Glutamatergic neuron (in vitro differentiated cells): ENCODE measurements around the gene DUSP22. TPM values are rescaled to one million over a fixed set of nuclear protein-coding genes. Genes with fewer than 3 reads are reported as not detected.

Experiments
- DNase-seq: peaks from one replicate; pipeline ENCODE4 v3.0.0; 2022
- H3K27ac Mint-ChIP-seq: one replicate; pipeline ENCODE4 v1.8.0; 2020; ENCODE audit warnings: mild to moderate bottlenecking, mixed read lengths, inconsistent platforms; ENCODE audit not compliant: unreplicated experiment
- H3K27me3 Mint-ChIP-seq: one replicate; pipeline ENCODE4 v1.8.0; 2020; ENCODE audit warnings: mild to moderate bottlenecking, moderate library complexity, mixed read lengths, inconsistent platforms; ENCODE audit not compliant: unreplicated experiment
- H3K36me3 Mint-ChIP-seq: one replicate; pipeline ENCODE4 v1.8.0; 2020; ENCODE audit warnings: mild to moderate bottlenecking, mixed read lengths, inconsistent platforms; ENCODE audit not compliant: unreplicated experiment
- H3K4me1 Mint-ChIP-seq: one replicate; pipeline ENCODE4 v1.8.0; 2020; ENCODE audit warnings: mild to moderate bottlenecking, low read depth, mixed read lengths, inconsistent platforms; ENCODE audit not compliant: unreplicated experiment
- H3K4me3 Mint-ChIP-seq: one replicate; pipeline ENCODE4 v1.8.0; 2020; ENCODE audit warnings: mild to moderate bottlenecking, mixed read lengths, inconsistent platforms; ENCODE audit not compliant: unreplicated experiment
- H3K9me3 Mint-ChIP-seq: one replicate; pipeline ENCODE4 v1.8.0; 2020; ENCODE audit warnings: mild to moderate bottlenecking, moderate library complexity, mixed read lengths, inconsistent platforms; ENCODE audit not compliant: unreplicated experiment
- total RNA-seq: library from RNA; stranded (reverse); fragmentation: NEBNext Ultra II Directional; extraction: Animal tissue kit (Norgen Biotek cat#: 25700); gene quantifications from one replicate; pipeline ENCODE4 v1.2.1, GENCODE V29; 2021; ENCODE audit not compliant: unreplicated experiment
- TF ChIP-seq, protein P1 (sequence below): fragments of 200-600 bp; sonication (generic); IDR thresholded peaks from one replicate; pipeline ENCODE4 v1.5.0; 2021; ENCODE audit not compliant: partially characterized antibody, unreplicated experiment

The DUSP22 gene
- total RNA-seq, 1 donor from 2014 or later, result 40.4 TPM

DNA sequence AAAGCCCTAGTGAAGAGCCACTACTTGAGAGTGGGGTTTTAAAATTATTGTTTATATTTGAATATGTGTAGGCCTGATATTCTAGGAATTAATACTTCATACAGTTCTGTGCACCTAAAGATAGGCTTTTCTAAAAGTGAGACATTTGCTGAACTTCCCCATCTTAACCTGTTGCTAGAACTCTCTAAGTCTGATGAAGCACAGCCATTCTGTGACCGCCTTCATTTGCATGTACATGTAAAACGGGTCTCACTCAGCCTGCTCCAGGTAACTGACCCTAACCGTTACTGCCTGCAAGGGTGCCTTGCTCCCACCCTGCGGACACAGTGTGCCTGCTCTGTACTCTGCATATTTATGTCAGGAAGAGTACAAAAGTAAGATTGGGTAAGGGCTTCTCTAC is 54.9 kb downstream of the DUSP22 start:
- H3K27me3 Mint-ChIP-seq, result peaks cover 17% of the 10 kb centered on the region
- no peak overlapping the region for H3K4me3 Mint-ChIP-seq
- no peak overlapping the region for H3K27ac Mint-ChIP-seq
- no peak for DNase-seq
- H3K9me3 Mint-ChIP-seq, result peaks cover 31% of the 10 kb centered on the region
- TF ChIP-seq, protein P1, sequence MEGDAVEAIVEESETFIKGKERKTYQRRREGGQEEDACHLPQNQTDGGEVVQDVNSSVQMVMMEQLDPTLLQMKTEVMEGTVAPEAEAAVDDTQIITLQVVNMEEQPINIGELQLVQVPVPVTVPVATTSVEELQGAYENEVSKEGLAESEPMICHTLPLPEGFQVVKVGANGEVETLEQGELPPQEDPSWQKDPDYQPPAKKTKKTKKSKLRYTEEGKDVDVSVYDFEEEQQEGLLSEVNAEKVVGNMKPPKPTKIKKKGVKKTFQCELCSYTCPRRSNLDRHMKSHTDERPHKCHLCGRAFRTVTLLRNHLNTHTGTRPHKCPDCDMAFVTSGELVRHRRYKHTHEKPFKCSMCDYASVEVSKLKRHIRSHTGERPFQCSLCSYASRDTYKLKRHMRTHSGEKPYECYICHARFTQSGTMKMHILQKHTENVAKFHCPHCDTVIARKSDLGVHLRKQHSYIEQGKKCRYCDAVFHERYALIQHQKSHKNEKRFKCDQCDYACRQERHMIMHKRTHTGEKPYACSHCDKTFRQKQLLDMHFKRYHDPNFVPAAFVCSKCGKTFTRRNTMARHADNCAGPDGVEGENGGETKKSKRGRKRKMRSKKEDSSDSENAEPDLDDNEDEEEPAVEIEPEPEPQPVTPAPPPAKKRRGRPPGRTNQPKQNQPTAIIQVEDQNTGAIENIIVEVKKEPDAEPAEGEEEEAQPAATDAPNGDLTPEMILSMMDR, result no peak
- peaks cover 9% of the 10 kb centered on the region for H3K36me3 Mint-ChIP-seq
- H3K4me1 Mint-ChIP-seq, result no peaks in the 10 kb centered on the region

DNA sequence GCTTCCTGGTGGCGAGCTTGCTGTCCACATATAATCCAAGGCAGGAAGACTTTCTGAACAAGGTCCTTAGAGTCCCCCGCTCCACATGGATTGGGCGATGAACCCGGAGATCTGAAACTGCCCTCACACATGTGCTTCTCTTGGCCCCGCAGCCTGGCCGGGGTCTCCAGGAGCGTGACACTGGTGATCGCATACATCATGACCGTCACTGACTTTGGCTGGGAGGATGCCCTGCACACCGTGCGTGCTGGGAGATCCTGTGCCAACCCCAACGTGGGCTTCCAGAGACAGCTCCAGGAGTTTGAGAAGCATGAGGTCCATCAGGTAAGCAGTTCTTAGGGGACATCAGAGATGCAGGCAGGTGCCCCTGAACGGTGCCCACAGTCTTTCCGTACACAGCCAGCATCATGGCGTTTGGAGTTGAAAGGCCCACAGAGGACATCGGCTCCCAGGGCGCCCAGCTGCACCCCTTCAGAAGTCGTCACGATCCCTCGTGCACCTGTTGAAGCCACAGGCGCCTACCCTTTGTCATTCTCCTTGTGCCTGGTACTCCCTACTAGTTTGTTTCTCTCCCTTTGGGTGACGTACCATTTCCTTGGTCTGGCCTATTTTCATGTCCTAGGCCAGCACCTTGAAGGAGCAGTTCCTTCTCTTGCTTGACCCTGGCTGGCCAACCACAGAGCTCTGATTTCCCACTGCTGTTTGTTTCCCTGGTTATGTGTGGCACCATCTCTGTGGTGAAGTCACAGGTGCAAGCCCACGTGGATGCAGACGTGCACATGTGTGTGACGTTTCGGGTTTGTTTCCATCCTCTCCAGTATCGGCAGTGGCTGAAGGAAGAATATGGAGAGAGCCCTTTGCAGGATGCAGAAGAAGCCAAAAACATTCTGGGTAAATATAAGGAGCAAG is 55.9 kb downstream of the DUSP22 start:
- no peak overlapping the region for H3K4me3 Mint-ChIP-seq
- peaks cover 14% of the 10 kb centered on the region for H3K27me3 Mint-ChIP-seq
- H3K36me3 Mint-ChIP-seq, result peaks cover 9% of the 10 kb centered on the region
- peaks cover 35% of the 10 kb centered on the region for H3K9me3 Mint-ChIP-seq
- TF ChIP-seq, protein P1, result no peak
- H3K4me1 Mint-ChIP-seq, result no peaks in the 10 kb centered on the region
- no peak for DNase-seq
- H3K27ac Mint-ChIP-seq, result no peak overlapping the region

DNA sequence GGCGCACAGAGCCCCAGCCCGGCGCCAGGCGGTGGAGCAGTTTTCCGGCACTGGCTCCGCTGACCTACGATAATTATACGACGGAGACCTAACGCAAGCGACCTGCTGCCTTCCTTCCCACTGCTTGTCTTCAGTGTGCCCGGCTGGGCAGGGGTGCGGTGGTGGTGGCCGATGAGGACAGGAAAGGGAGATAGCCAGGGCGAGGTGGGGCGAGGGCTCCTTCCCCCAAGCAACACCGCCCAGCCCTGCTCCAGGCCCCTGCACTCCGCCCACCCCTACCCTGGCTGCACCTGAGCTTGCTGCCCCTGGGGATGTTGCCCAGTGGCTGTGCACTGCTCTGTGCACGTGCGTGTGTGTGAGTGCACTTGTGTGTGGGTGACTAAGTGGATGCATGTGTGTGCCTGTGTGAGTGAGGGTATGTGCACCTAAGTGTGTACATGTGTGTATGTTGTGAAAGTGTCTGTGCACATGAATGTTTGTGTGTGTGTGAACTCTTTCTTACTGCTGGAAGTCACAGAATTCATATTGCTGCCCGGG is 56.6 kb downstream of the DUSP22 start:
- Mint-ChIP-seq H3K4me1 (no peaks in the 10 kb centered on the region), H3K27ac (no peak overlapping the region), H3K4me3 (no peak overlapping the region), H3K9me3 (peaks cover 38% of the 10 kb centered on the region), H3K27me3 (peaks cover 14% of the 10 kb centered on the region), H3K36me3 (peaks cover 9% of the 10 kb centered on the region)
- TF ChIP-seq, protein P1, result no peak
- no peak for DNase-seq

DNA sequence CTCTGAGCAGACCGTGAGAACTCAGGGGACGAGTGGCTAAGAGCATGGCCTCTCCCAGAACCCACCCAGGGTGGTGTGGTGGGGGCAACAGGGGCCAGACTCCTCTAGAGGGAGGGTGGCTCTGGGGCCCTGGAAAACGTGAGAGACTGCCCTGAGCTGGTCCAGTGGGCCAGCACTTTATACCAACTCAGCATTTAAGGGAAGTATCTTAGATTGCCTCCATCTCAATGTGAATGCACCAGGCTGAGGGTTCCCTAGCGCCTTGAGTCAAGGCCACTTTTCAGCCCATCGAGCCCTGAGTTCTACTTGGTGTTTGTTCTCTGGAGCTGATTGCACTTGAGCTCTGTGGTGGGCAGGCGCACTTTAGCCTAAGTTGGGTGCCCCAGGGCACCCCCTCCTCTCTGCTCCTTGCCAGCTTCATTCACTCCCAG is 57.2 kb downstream of the DUSP22 start:
- DNase-seq, result no peak
- H3K27me3 Mint-ChIP-seq, result peaks cover 14% of the 10 kb centered on the region
- TF ChIP-seq, protein P1, result no peak
- peaks cover 38% of the 10 kb centered on the region for H3K9me3 Mint-ChIP-seq
- H3K27ac Mint-ChIP-seq, result no peak overlapping the region
- no peaks in the 10 kb centered on the region for H3K4me1 Mint-ChIP-seq
- H3K4me3 Mint-ChIP-seq, result no peak overlapping the region
- H3K36me3 Mint-ChIP-seq, result peaks cover 9% of the 10 kb centered on the region

DNA sequence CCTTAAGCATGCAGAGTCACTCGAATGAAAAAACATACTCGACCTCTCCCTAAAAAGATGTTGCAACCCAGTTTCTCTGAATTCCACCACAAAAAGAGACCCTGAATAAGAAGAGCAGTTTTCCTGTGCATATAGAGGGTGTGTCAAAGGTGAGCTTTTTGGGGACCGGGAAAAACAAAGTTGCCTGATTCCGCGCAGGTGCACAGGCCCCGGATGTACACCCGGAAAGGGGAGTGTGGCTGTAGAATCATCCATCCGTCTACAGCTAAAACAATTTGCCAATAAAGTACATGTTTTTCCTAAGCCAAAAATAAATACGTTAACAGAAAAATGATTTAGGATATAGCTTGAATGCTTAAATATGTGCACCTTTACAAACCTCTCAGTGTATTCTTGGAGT is 58.1 kb downstream of the DUSP22 start:
- H3K27me3 Mint-ChIP-seq, result peaks cover 14% of the 10 kb centered on the region
- no peak overlapping the region for H3K4me3 Mint-ChIP-seq
- peaks cover 3% of the 10 kb centered on the region for H3K4me1 Mint-ChIP-seq
- peaks cover 9% of the 10 kb centered on the region for H3K36me3 Mint-ChIP-seq
- TF ChIP-seq, protein P1, result no peak
- DNase-seq, result no peak
- no peak overlapping the region for H3K27ac Mint-ChIP-seq
- H3K9me3 Mint-ChIP-seq, result peaks cover 41% of the 10 kb centered on the region
